RWPE1 (cell line): ENCODE data around the gene KRT3.

Experiments
- CTCF ChIA-PET: fragments of 350-600 bp; sonication (Branson Sonifier 250); formaldehyde crosslinking; extraction: SDS; loops from one replicate; lab custom pipeline; 2021; lab: Yijun Ruan, JAX
- POLR2A ChIA-PET: fragments of 400-600 bp; formaldehyde crosslinking; extraction: SDS; loops from one replicate; lab custom pipeline; 2020; ENCODE audit warnings: antibody characterized with exemption; ENCODE audit not compliant: low non-redundant PET; lab: Yijun Ruan, JAX
- DNase-seq: peaks from one replicate; pipeline ENCODE4 v3.0.0; 2012; ENCODE audit warnings: low spot score
- H3K27ac ChIP-seq: fragments of 450-650 bp; 2 replicates; pipeline ENCODE4 v1.5.1; 2017
- CTCF ChIP-seq: fragments of 450-650 bp; conservative IDR thresholded peaks from 2 replicates; pipeline ENCODE4 v1.5.1; 2017; ENCODE audit warnings: low read depth, mild to moderate bottlenecking

The KRT3 gene

GRCh38 chr12:52776435-52776834 lies 19.5 kb downstream of the KRT3 start:
- no peak for TF ChIP-seq CTCF
- no peak for DNase-seq
- CTCF ChIA-PET = interaction anchor here (1.3 kb wide), 1 partner anchor 104 kb away, joined by 3 read pairs; no protein-coding TSS in a partner anchor
- POLR2A ChIA-PET = no interaction called here
- no peak overlapping the region for H3K27ac ChIP-seq

GRCh38 chr12:52774629-52775250 lies 21.2 kb downstream of the KRT3 start:
- TF ChIP-seq CTCF = no peak
- no peak overlapping the region for H3K27ac ChIP-seq
- POLR2A ChIA-PET = no interaction called here

GRCh38 chr12:52772772-52773171 lies 23.1 kb downstream of the KRT3 start:
- CTCF ChIA-PET = interaction anchor here (0.5 kb wide), 1 partner anchor 25 kb away, joined by 3 read pairs; no protein-coding TSS in a partner anchor
- no peak for TF ChIP-seq CTCF

More at GRCh38 chr12:52774629-52775250, 21.2 kb downstream of the KRT3 start:
- no peak for DNase-seq
- CTCF ChIA-PET = interaction anchor here (0.6 to 0.8 kb wide), 2 partner anchors 67 to 653 kb away, joined by 3 read pairs; no protein-coding TSS in a partner anchor

GRCh38 chr12:52772188-52772587 lies 23.7 kb downstream of the KRT3 start:
- no peak for DNase-seq
- ChIA-PET CTCF (interaction anchor here (0.6 to 0.8 kb wide), 3 partner anchors 106 to 494 kb away, joined by 3 read pairs; no protein-coding TSS in a partner anchor), POLR2A (no interaction called here)
- H3K27ac ChIP-seq = no peak overlapping the region
- no peak for TF ChIP-seq CTCF

More at GRCh38 chr12:52772772-52773171, 23.1 kb downstream of the KRT3 start:
- H3K27ac ChIP-seq = no peak overlapping the region
- no peak for DNase-seq
- POLR2A ChIA-PET = no interaction called here

GRCh38 chr12:52771505-52771904 lies 24.4 kb downstream of the KRT3 start:
- H3K27ac ChIP-seq = no peak overlapping the region
- POLR2A ChIA-PET = no interaction called here
- TF ChIP-seq CTCF = no peak
- CTCF ChIA-PET = interaction anchor here (0.6 to 0.8 kb wide), 4 partner anchors 105 to 550 kb away, joined by 3 read pairs; partner anchors contain the start of gene AAAS
- DNase-seq = no peak

- POLR2A ChIA-PET = no interaction called here
- TF ChIP-seq CTCF = no peak
- DNase-seq = no peak
- H3K27ac ChIP-seq = no peak overlapping the region
- CTCF ChIA-PET = interaction anchor here (0.6 kb wide), 1 partner anchor 551 kb away, joined by 3 read pairs; the partner anchor contains the start of gene AAAS
Measured at GRCh38 chr12:52771088-52771487, 24.8 kb downstream of the KRT3 start.
